Measurements from ENCODE around the gene RHBDL3.
A peak's percentile ranks its signal among the peaks of the same experiment; 100 is the strongest.

The RHBDL3 gene

DNA sequence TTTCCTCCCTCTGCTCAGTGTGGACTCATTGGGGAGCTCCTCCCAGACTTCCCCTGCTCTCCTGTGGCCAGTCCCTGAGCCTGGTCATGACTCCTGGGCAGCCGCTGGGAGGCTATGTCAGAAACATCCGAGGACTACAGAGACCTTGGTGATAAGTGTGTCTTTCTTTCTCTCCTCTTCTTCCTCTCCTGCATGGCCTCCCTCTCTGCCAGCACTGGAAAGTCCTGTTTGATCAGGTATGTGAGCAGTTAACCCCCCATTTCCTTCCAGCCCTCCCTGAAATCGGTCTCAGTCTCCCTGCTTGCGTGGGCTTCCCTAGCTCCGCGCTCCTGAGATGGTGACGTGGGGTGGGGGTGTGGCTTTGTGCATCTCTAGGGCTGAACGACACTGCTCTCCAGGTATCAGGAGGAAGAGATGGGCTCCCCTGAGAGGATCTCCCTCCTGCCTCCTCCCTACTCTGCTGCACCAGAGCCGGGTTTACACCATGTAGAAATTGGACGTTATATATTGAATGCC, 2.1 kb downstream of the RHBDL3 start:
- DNase-seq = no peak

DNA sequence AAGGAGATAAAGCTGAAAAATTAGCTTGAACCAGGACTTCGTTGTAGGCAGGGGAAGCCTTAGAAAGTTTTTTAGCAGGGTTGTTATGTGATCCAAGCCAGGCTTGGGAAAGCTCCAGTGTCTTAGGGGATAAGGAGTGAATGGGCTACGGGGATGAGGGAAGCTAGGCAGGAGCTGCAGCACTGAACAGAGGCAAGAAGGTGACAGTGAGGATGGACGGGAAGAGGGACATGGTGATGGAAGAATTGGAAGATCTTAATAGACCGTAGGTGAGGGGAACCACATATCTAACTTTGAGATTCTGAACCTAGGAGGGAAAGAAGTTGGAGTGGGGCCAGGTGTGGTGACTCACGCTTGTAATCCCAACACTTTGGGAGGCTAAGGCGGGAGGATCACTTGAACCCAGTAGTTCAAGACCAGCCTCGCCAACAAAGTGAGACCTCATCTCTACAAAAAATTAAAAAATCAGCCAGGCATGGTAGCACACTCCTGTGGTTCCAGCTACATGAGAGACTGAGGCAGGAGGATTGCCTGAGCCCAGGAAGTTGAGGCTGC, 3.2 kb downstream of the RHBDL3 start:
- no peak for DNase-seq

DNA sequence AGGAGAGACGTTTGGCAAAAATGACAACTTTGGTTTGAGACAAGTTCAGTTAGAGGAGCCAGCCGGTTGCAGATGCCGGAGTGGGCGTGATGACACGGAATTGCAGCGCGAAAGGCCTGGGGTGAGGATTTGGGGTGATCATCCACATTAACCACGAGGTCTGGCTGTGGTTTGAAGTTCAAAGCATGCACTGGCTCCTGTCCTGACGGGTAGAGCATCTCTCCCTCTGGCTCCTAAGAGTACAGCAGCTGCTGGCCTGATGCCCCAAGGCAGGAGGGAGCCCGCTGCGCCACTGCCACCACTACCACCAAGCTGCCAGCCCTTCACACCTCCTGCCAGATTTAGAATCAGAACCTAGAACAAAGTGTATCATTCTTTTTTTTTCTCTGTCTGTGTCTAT, 3.7 kb downstream of the RHBDL3 start:
- no peak for DNase-seq

GRCh38 chr17:32271844-32272243, 6.2 kb downstream of the RHBDL3 start:
- DNase-seq = no peak

- DNase-seq = no peak
Observed at GRCh38 chr17:32274101-32274500, 8.5 kb downstream of the RHBDL3 start.

DNA sequence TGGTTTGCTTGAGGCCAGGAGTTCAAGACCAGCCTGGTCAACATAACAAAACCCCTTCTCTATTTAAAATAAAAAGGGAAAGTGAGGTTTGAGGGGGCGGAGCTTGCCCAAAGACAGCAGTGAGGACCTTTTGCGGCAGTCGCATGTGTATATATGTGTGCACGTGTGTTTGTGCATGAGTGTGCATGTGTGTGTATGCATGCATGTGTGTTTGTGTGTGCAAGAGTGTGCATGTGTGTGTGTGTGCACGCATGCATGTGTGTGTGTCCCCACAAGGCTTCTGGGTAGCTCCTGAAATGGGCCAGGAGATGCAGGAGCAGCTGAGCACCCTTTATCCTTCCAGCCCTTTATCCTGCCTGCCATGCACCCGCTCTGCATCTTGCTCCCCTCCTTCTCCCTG, 9.0 kb downstream of the RHBDL3 start:
- DNase-seq = no peak

GRCh38 chr17:32275060-32276042, 9.7 kb downstream of the RHBDL3 start:
- DNase-seq = no peak

GRCh38 chr17:32276171-32276601, 10.6 kb downstream of the RHBDL3 start:
- DNase-seq = no peak

- DNase-seq = no peak
Observed at GRCh38 chr17:32277284-32277683, 11.7 kb downstream of the RHBDL3 start.

DNA sequence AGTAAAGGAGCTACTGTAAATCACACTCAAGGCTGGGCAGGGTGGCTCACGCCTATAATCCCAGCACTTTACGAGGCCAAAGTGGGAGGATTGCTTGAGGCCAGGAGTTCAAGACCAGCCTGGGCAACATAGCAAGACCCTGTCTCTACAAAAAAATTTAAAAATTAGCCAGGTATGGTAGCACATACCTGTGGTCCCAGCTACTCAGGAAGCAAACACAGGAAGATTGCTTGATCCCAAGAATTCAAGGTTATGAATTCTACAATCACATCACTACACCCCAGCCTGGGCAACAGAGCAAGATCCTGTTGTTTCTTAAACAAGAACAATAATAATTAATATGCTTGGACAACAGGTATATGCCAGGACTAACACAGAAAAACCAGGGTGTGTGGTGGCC, 13.2 kb downstream of the RHBDL3 start:
- no peak for DNase-seq

DNA sequence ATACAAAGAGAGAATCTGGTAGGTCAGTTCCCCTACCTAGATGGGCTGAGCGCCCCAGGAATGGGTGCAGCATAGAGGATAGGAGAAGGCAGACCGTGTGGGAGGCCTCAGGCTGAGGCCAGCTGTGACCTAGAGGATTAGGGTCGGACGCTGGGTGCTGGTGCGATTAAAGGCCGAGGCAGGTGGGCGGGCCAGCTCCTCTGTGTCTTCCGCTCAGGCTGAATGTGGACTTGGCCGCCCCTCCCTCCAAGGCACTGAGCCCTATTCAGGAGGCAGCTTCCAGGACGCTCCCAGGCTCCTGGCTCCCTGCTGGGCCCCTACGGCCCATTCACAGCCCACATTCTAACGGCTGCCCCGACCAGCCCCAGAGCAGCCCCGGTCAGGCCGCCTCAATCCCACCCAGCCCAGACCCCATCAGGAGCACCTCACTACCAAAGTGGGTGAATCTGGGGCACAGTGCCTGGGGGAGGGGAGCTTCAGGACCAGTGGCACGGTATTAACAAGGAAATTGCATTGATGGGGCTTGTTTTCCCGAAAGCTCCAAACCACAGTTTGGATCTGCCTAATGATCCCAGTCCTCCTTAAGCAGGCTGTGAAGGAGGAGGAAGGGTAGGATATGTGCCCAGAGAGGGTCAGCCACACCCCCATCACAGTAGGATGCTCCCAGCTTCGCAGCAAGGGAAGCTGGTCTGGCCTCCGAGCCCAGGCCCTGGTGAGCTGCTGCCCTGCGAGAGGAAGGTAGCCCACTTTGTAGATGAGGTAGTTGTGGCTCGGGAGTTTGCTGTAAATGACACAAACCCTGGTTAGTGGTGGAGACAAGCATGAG, 14.5 kb downstream of the RHBDL3 start:
- DNase-seq = no peak

DNA sequence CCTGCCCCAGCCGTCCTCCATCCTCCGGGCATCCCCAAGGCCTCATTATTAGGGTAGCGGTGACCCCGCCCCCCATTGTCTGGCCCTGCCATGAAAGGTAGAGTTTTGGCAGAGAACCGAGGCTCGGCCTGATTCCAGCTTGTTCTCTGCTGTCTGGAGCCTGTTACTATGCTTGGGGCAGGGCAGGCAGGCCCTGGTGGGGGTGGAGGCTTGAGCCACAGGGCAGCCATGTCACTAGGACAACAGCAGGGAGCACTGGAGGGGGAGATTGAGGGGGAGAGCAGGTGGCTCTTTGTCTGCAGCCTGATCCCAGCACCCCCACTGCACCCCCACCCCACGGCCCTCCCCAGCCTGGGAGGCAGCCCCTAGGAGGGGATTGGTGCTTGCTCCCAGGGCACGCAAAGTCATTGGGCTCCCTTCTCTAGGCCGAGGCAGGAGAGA, 15.4 kb downstream of the RHBDL3 start:
- peak; percentile 49 for DNase-seq

- DNase-seq = no peak
Observed at GRCh38 chr17:32283745-32284201, 18.1 kb downstream of the RHBDL3 start.

- no peak for DNase-seq
Observed at GRCh38 chr17:32285306-32285705, 19.7 kb downstream of the RHBDL3 start.

DNA sequence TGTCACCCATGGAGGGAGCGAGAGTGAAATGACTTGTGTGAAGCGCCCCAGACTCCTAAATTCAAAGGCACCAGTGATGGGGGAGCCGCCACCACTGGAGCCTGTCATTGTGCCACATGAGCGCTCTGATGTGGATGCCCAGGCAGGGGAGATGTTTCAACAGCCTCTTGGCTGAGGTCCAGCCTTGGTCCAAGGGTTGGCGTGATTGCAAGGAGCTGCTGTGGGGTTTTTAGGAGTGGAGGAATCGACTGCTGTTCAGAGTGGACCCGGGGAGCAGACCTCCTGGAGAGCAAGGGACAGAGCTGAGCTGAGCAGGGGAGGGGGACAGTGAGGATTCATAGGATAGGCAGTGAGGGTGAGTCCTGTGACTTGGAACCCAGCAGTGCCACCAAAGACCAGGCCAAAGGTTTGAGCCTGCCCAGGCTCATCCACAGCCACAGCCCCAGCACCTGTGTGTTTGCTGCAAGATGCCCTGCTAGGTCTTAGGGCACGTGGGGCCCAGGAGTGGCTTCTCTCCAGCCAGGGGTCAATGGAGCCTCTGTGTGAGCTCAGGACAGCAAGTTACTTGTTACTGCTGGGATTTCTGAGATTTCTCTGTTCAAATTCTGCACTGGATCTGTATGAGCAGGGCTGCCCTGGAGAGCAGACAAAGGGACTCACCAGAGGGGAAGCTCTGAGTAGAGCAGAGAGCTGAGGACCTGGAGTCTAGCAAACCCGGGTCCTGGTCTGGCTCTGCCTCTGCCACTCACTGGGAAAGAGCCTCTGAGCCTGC, 20.3 kb downstream of the RHBDL3 start:
- peak; percentile 11 for DNase-seq

DNA sequence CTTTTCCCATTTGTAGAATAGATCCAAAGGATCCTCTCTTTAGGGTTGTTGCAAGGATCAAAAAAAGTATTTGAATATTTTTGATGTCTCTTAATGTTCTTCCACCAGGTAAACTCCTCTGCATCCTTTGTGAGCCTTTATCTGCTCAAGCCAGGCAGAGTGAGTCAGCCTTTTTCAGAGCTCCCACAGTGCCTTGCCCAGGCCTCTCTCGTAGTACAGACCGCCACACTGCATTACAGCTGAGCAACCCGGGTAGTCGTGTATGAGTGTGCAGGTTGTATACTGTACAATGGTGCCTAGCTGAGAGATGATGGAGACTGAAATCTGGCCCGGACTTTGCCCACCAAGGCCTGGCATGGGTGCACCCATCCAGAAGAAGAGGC, 20.9 kb downstream of the RHBDL3 start:
- no peak for DNase-seq

DNA sequence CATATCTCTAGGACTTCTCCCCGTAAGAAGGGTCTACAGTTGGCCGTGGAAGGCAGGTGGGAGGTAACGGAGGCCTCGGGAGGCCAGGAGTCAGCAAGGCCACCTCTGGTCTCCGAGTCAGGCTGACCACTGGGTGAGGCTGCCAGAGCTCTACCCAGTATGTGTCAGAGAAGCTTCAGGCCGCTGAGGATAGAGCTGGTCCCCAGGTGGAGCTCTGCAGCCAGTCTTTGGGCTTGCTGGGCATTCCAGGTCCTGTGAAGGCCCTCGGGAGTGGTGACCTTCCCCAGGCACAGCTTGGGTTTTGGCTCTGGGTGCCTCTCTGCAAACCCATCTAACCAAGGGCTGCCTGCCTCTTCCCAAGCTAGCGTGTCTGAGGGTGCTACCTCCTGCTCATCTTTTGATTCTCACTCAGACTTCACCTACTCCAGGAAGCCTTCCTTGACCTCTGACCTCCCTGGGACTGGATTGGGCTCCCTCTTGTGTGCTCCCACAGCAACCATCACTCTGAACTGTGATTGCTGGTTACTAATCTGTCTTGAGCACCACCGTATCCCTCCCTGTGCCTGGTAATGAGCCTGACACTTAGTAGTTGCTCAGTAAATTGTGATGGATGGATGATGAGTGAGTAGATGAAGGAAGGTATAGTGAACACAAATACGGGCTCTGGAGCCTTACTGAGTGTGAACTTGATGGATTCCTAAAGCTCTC, 22.3 kb downstream of the RHBDL3 start:
- no peak for DNase-seq

DNA sequence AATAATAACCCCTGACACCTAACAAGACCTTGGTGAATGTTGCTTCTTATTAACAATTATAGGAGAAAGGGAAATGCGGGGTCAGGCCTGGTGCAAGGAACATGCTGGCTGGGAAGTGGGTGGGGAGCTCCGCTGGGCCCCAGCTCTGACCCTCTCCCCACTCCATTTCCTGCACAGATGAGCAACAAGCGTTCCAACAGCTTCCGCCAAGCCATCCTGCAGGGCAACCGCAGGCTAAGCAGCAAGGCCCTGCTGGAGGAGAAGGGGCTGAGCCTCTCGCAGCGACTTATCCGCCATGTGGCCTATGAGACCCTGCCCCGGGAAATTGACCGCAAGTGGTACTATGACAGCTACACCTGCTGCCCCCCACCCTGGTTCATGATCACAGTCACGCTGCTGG, 23.0 kb downstream of the RHBDL3 start:
- no peak for DNase-seq

GRCh38 chr17:32289471-32290070, 23.9 kb downstream of the RHBDL3 start:
- DNase-seq = no peak

GRCh38 chr17:32292094-32292493, 26.5 kb downstream of the RHBDL3 start:
- DNase-seq = no peak

GRCh38 chr17:32297424-32297823, 31.8 kb downstream of the RHBDL3 start:
- DNase-seq = no peak

Data from DMS79 treated with DMSO at 0.1 percent for 48 hours (cell line).